Fibroblast of lung (primary cell): ENCODE measurements around the gene CLDN19. TPM values are rescaled to one million over a fixed set of nuclear protein-coding genes. Genes with fewer than 3 reads are reported as not detected.

Source experiments
- DNase-seq, 2 donors: peaks; one replicate each; pipeline versions ENCODE4 v3.0.0 to v3.0.0-alpha.2; 2010; ENCODE audit warnings: low read depth in 2 of 2
- H2AFZ ChIP-seq: 2 replicates; pipeline ENCODE4 v1.5.1; 2012; ENCODE audit warnings: low read length, control low read depth, inconsistent platforms
- H3K27ac ChIP-seq: 2 replicates; pipeline ENCODE4 v1.5.1; 2011; ENCODE audit warnings: low read length, control low read depth; ENCODE audit not compliant: insufficient read depth
- H3K27me3 ChIP-seq: 2 replicates; pipeline ENCODE4 v1.5.1; 2011; ENCODE audit warnings: mild to moderate bottlenecking, low read length; ENCODE audit not compliant: control insufficient read depth, insufficient read depth
- H3K36me3 ChIP-seq: 2 replicates; pipeline ENCODE4 v1.5.1; 2011; ENCODE audit warnings: low read length; ENCODE audit not compliant: control insufficient read depth, insufficient read depth
- H3K4me1 ChIP-seq: 2 replicates; pipeline ENCODE4 v1.5.1; 2011; ENCODE audit warnings: low read length; ENCODE audit not compliant: control insufficient read depth, insufficient read depth; ENCODE audit errors: extremely low read depth
- H3K4me2 ChIP-seq: 2 replicates; pipeline ENCODE4 v1.5.1; 2011; ENCODE audit warnings: low read length, control low read depth; ENCODE audit not compliant: insufficient read depth; ENCODE audit errors: extremely low read depth
- H3K4me3 ChIP-seq, 4 experiments: fragments of 200-600 bp in 1 of 4; sonication (generic) in 1 of 4; replicated peaks in 1 of 4; 2 replicates each; pipeline ENCODE4 v1.5.1; 2011 to 2016; ENCODE audit warnings: low read length in 4 of 4, low read depth in 3 of 4, mild to moderate bottlenecking in 3 of 4, control low read depth in 2 of 4, inconsistent platforms in 1 of 4, mixed read lengths in 1 of 4; ENCODE audit not compliant: insufficient read depth in 1 of 4; ENCODE audit errors: control extremely low read depth in 1 of 4
- H3K79me2 ChIP-seq: 2 replicates; pipeline ENCODE4 v1.5.1; 2012; ENCODE audit warnings: mild to moderate bottlenecking, low read length, inconsistent platforms; ENCODE audit not compliant: control insufficient read depth, insufficient read depth
- H3K9ac ChIP-seq: 2 replicates; pipeline ENCODE4 v1.5.1; 2011; ENCODE audit warnings: mild to moderate bottlenecking, low read length, control low read depth; ENCODE audit not compliant: insufficient read depth
- H3K9me3 ChIP-seq: 2 replicates; pipeline ENCODE4 v1.5.1; 2012; ENCODE audit warnings: low read depth, low read length; ENCODE audit not compliant: control insufficient read depth, insufficient read depth
- H4K20me1 ChIP-seq: 2 replicates; pipeline ENCODE4 v1.5.1; 2011; ENCODE audit warnings: low read length; ENCODE audit not compliant: control insufficient read depth, insufficient read depth; ENCODE audit errors: extremely low read depth
- CTCF ChIP-seq, 2 donors: IDR thresholded peaks in 1 of 2; conservative IDR thresholded peaks in 1 of 2; 1 replicate in 1 of 2; 2 replicates in 1 of 2; pipeline ENCODE4 v1.5.1; 2011 to 2012; ENCODE audit warnings: low read length in 2 of 2, control low read depth in 1 of 2, inconsistent platforms in 1 of 2, low read depth in 1 of 2, mild to moderate bottlenecking in 1 of 2
- EZH2 ChIP-seq: IDR thresholded peaks from 2 replicates; pipeline ENCODE4 v1.5.1; 2012; ENCODE audit warnings: low read length, control low read depth, mild to moderate bottlenecking; ENCODE audit errors: missing control alignments
- polyA plus RNA-seq, 2 donors: library from polyadenylated mRNA; depleted of rRNA in 1 of 2; stranded (reverse) in 1 of 2; unstranded in 1 of 2; fragments of >200 nt; gene quantifications; 2 replicates each; pipeline ENCODE4 v1.2.1, GENCODE V29; 2011 to 2012; ENCODE audit warnings: missing spikeins in 1 of 2
- total RNA-seq: library from RNA; depleted of rRNA; stranded (reverse); fragments of >200 nt; gene quantifications from 2 replicates; pipeline ENCODE4 v1.2.1, GENCODE V29; 2014

CLDN19 gene
- total and polyA plus RNA-seq, 2 donors (not counting 1 experiment from before 2014, with no cell fraction given), result not detected

DNA sequence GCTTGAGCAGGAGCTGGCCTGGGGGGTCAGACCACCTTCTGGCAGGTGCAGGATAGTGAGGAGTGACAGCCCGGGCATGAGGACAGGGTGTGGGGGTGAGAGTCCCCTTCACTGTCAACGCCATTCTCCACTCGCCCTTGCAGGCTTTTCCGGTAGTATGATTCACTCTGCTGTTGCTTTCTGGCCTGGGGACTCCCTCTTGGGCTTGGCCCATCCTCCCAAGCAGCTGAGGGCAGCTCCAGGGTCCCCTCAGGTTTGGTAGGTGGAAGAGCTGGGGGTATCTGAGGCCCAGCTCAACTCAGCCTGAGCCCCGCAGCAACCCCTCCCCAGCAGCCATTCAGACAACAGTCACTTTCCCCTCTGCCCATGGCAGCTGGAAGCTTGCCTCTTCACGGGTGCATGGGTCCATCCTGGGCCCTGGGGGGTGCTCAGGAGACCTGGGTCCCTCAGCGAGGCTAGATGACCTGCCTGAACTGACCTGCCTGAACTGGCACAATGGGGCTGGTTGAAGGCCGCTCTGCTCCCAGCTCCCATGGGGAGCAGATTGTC is 1.3 kb downstream of the CLDN19 start:
- Histone ChIP-seq H3K79me2 (no peaks in the 10 kb centered on the region), H3K36me3 (no peaks in the 10 kb centered on the region), H3K27ac (no peak overlapping the region), H3K4me2 (no peak overlapping the region), H3K9ac (no peak overlapping the region), H3K4me1 (no peaks in the 10 kb centered on the region), H3K9me3 (no peaks in the 10 kb centered on the region), H2AFZ (no peak overlapping the region), H3K4me3 (no peak overlapping the region), H3K27me3 (no peaks in the 10 kb centered on the region), H4K20me1 (no peaks in the 10 kb centered on the region)
- DNase-seq, result no peak
- TF ChIP-seq CTCF (conservative IDR thresholded peaks at IDR 0.05 in 1 of 2, IDR thresholded peaks at IDR 0.05 in 1 of 2; ENCODE audit: low read depth in 1 of 2, low read length in 2 of 2) (no peak), EZH2 (no peak)

DNA sequence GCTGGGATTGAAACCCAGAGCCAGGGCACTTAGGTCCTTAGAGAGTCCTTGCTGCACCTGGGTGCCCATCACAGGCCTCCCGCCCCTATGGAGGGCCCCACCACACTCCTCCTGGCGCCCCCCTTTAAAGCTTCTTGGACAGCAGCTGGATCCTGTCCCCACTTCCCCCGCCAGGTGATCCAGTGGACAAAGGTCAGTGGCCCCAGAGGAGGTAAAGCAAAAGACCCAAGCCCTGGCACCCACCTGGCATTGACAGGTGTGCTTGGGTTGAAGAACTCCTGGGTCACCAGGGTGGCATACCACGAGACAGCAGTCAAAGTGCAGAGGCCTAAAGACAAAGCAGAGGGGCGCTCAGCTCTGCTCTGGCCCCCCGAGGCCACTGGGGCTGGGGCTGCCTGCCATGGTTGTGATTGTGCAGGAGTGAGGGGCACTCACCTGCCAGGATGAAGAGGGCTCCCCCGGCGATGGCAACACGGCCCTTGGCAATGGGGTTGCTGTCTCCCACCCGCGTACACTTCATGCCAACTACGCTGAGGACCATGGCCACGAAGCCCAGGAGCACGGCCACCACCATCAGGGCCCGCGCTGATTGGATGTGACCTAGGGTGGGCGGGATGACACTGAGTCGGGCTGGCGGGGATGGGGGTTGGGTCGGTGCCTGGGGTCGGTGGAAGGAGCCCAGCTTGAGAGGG is 1.9 kb downstream of the CLDN19 start:
- no peak overlapping the region for H3K4me2 ChIP-seq
- no peaks in the 10 kb centered on the region for H3K4me1 ChIP-seq
- no peak overlapping the region for H3K9ac ChIP-seq
- TF ChIP-seq CTCF (conservative IDR thresholded peaks at IDR 0.05 in 1 of 2, IDR thresholded peaks at IDR 0.05 in 1 of 2; ENCODE audit: low read depth in 1 of 2, low read length in 2 of 2) (no peak), EZH2 (no peak)
- H2AFZ ChIP-seq, result no peak overlapping the region
- H3K27me3 ChIP-seq, result no peaks in the 10 kb centered on the region
- no peaks in the 10 kb centered on the region for H3K79me2 ChIP-seq
- H3K9me3 ChIP-seq, result no peaks in the 10 kb centered on the region
- no peak overlapping the region for H3K27ac ChIP-seq
- no peaks in the 10 kb centered on the region for H3K36me3 ChIP-seq
- H3K4me3 ChIP-seq, result no peak overlapping the region
- no peak for DNase-seq
- no peaks in the 10 kb centered on the region for H4K20me1 ChIP-seq

DNA sequence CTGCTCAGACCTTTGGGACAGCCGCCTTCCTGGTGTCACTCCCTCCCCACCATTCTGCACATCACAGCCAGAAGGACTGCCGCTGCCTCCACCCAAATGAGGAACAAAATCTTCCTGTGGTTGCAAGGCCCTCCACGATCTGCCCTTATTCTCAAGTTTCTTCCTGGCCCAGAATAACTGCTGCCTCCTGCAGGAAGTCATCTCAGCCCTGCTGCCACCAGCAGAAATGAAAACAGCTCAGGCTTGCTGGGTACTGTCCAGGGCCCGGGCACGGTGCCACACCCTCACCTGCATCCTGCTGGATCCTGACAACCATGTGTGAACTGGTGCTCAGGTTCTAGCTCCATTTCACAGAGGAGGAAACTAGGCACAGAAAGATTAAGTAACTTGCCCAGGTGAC is 2.8 kb downstream of the CLDN19 start:
- no peaks in the 10 kb centered on the region for H3K27me3 ChIP-seq
- H3K4me2 ChIP-seq, result no peak overlapping the region
- no peaks in the 10 kb centered on the region for H3K4me1 ChIP-seq
- no peak overlapping the region for H3K27ac ChIP-seq
- H3K79me2 ChIP-seq, result no peaks in the 10 kb centered on the region
- H3K4me3 ChIP-seq, result no peak overlapping the region
- H3K36me3 ChIP-seq, result no peaks in the 10 kb centered on the region
- no peaks in the 10 kb centered on the region for H3K9me3 ChIP-seq
- no peak for DNase-seq
- no peaks in the 10 kb centered on the region for H4K20me1 ChIP-seq
- no peak overlapping the region for H3K9ac ChIP-seq
- TF ChIP-seq EZH2 (no peak), CTCF (conservative IDR thresholded peaks at IDR 0.05 in 1 of 2, IDR thresholded peaks at IDR 0.05 in 1 of 2; ENCODE audit: low read depth in 1 of 2, low read length in 2 of 2) (peak in 1 of 2 donors; percentile 7)
- no peak overlapping the region for H2AFZ ChIP-seq
